HG02678 (cell line): Measurements from ENCODE around the gene HSPA1B.
"Not testable (repeated sequence)": the region's sequence is repeated elsewhere in the genome, so short reads cannot be mapped to it uniquely, and the experiment has no call there.

Experiments used
- ATAC-seq: cut with Tn5 transposase; IDR thresholded peaks from one replicate; pipeline ENCODE4 v1.9.1; 2021; ENCODE audit warnings: mild to moderate bottlenecking, moderate library complexity; ENCODE audit not compliant: unreplicated experiment

Gene HSPA1B

GRCh38 chr6:31851980-31852718 is 24.6 kb downstream of the HSPA1B start:
- ATAC-seq, result not testable (repeated sequence)

DNA sequence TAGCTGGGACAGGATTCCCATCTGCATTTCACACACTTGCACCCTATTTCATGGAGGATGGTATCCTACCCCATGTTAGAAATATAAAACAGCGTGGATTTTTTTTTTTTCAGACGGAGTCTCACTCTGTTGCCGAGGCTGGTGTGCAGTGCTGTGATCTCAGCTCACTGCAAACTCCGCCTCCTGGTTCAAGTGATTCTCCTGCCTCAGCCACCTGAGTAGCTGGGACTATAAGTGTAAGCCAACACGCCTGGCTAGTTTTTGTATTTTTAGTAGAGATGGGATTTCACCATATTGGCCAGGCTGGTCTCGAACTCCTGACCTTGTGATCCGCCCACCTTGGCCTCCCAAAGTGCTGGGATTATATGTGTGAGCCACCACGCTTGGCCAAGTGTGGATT is 30.2 kb downstream of the HSPA1B start:
- ATAC-seq, result not testable (repeated sequence)

- no peak for ATAC-seq
Measured at GRCh38 chr6:31858707-31859106, 31.2 kb downstream of the HSPA1B start.

DNA sequence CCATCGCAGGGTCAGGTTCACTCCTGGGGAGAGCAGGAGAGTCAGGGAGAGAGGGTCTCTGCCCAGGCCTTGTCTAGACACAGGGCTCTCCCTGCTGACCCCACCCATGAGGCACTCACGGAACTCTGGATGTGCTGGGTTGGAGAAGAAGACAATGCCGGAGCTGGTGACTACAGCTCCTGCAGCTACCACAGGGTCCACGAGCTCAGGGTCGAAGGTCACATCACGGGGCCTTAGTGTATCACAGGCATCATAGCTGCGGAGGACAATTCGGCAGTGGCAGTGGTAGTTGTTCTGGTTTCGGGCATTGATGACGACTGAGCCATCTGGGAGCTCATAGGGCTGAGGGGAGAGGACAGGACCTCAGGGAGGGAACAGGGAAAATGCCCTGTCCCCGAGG is 32.4 kb downstream of the HSPA1B start:
- ATAC-seq, result no peak

DNA sequence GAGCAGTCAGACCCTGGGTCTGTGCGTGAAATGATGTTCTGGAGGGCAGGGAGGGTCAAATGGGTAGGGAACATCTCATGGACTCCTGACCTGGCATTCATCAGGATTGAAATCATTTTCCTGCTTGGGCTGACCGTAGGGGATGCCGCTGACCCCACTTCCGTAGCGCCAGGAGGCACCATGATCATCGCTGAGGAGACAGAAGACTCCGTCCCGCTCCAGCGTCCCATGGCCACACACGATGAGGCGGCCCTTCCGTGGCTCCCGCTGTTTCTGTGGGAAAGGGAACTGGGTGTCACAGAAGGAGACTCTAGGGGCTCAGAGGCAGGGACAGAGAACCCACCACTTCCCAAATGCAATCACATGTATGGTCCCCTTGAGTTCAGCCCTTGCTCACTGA is 32.8 kb downstream of the HSPA1B start:
- ATAC-seq, result no peak

GRCh38 chr6:31861150-31861549 is 33.6 kb downstream of the HSPA1B start:
- no peak for ATAC-seq

DNA sequence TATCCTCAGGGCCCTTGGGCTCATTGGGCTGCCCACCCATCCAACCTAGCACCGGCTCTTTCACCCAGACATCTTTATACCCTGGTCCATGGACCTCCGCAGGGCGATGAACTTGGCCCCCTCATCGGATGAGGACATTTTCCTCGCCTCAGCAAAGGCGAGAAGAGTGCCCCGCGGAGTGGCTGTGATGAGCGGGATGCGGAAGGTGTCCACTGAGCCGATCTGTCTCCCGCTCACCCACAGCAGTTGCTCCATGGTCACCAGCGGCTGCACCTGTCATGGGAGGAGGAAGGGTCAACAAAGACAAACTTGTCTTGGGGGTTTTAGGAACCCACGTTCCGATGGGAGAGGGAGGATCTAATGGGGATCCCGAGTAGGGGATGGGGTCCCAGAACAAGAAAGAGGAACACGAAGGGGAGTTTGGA is 34.4 kb downstream of the HSPA1B start:
- ATAC-seq, result no peak

- ATAC-seq, result peak; percentile 95
Measured at GRCh38 chr6:31862344-31863235, 35.1 kb downstream of the HSPA1B start, which contains the start of gene NEU1. TSS of gene NEU1 (minus strand) at chr6:31862821. CDS start at chr6:31862776, 45 bp downstream.

GRCh38 chr6:31864123-31864562 is 36.6 kb downstream of the HSPA1B start:
- not testable (repeated sequence) for ATAC-seq

- no peak for ATAC-seq
Measured at GRCh38 chr6:31864818-31865204, 37.3 kb downstream of the HSPA1B start.

DNA sequence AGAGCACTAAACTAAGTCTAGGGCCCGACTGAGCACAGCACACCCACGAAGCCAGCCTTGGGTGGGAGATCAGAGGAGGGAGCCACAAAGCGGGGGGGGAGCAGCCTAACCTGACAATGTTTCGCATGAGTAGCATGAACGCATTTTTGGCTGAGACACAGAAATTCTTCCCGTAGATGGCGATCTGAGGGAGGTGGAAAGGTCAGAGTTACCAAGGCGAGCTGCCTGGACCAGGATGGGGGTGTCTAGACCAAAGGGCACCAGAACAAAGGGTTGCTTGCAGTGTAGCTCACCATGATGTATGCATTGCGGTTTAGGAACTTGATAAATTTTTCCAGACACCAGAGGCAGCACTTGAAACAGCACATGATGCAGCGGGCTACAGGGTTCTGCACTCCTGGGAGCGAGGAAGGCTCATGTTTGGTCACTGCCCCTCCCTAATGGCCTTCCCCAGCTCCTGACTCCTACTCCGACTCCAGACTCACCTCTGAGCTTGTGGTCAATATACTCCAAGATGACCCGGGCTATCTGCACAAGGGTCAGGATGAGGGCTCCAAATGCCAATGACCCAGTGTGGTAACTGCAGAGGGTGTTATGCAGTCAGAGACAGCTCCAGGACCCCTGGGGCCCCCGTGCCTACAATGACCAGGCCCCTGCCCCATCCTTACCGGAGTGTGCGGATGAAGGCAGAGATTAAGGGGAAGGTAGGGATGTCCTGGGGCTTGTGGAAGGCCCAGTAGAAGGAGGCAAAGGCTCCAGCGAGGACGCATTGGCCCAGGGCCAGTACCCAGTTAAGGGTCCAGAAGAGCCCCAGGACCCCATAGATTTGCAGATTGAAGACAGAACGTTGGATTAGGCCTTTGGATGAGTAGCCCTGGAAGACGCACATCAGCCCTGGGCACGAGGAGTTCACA is 37.9 kb downstream of the HSPA1B start:
- ATAC-seq, result no peak

DNA sequence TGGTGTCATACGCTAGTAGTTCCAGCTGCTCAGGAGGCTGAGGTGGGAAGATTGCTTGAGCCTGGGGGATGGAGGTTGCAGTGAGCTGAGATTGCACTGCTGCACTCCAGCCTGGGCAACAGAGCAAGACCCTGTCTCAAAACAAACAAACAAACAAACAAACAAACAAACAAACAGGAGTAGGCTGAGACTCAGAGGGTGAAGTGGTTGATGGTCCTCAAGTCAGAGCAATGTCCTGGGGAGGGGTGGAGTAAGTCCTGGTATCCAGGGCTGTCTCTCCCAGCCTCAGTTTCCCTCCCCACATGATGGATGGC is 41.1 kb downstream of the HSPA1B start:
- not testable (repeated sequence) for ATAC-seq

DNA sequence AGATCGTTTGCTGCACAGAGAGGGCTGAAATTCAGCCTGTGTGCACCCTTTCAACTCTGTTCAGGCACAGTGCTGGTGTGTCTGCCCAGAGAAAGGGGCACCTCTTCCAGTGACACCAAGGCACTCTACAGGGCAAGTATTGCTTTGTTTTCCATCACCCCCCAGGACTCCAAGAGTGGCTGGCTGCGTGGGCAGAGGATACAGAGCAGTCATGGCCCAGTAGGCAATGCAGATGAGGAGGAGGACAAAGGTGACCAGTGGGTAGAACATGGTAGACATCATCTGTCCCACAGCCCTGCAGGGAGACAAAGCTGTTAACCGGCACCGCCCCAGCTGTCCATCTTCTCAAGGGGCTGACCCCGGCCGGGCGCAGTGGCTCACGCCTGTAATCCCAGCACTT is 41.8 kb downstream of the HSPA1B start:
- ATAC-seq, result no peak

- ATAC-seq, result no peak
Measured at GRCh38 chr6:31870385-31870921, 42.9 kb downstream of the HSPA1B start.

GRCh38 chr6:31871046-31871659 is 43.6 kb downstream of the HSPA1B start:
- no peak for ATAC-seq

- no peak for ATAC-seq
Measured at GRCh38 chr6:31874084-31874670, 46.6 kb downstream of the HSPA1B start.

DNA sequence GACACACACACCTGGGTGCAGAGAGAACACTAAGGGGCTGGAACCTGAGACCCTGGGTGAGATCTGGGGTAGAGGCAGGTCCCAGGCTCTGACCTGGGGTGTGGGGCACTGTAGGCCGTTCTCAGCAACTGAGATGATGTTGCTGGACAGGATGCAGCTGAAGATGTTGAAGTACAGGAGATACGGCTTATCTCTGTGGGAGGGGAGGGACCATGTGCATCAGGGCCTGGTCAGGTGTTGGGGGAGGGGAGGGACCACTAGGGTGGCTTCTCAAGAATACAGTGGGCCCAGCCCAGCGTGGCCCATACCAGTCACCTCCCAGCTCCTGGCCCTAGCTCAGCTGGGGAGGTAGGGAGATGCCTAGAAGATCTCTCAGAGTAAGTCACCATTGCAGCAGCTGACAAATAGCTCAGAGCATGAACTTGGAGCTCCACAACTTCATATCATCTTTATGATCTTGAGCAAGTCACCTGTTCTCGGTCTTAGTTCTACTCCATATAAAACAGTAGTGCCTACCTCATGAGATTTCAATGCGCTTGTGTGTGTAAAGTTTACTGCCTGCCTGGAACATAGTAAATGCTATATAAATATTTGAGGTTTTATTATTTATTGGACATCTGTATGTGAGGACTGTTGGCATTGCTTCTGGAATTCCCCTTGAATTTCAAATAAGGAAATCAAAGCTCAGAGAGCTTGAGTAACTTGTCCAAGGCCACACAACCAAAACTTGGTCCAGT is 47.5 kb downstream of the HSPA1B start:
- no peak for ATAC-seq

GRCh38 chr6:31875877-31876276 is 48.3 kb downstream of the HSPA1B start:
- ATAC-seq, result no peak

DNA sequence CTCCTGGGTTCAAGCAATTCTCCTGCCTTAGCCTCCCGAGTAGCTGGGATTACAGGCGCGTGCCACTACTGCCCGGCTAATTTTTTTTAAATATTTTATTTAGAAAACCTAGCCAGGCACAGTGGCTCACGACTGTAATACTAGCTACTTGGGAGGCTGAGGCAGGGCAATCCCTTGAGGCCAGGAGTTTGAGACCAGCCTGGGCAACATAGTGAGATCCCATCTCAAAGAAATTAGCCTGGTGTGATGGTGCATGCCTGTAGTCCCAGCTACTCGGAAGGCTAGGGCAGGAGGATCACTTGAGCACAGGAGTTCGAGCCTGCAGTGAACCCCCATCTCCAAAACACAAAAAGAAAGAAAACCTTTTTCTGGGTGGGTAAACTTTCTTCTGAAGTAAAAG is 48.8 kb downstream of the HSPA1B start:
- no peak for ATAC-seq
